Astrocyte of the cerebellum (primary cell): ENCODE data around the gene BAD.

Experiments used
- DNase-seq: peaks from one replicate; pipeline ENCODE4 v3.0.0-alpha.2; 2011; ENCODE audit warnings: low read depth
- H3K4me3 ChIP-seq: 2 replicates; pipeline ENCODE4 v1.5.1; 2011; ENCODE audit warnings: mild to moderate bottlenecking, low read depth, low read length, moderate library complexity
- CTCF ChIP-seq: IDR thresholded peaks from 2 replicates; pipeline ENCODE4 v1.5.1; 2012; ENCODE audit warnings: low read length, low read depth, moderate library complexity, mild to moderate bottlenecking; ENCODE audit errors: missing control alignments
- in situ Hi-C: cut with HindIII; loops from 2 replicates; pipeline ENCODE4 v1.10.0; 2017; ENCODE audit warnings: low sequenced_read_pairs

BAD gene

GRCh38 chr11:64251753-64252002, 32.8 kb downstream of the BAD start:
- DNase-seq = no peak
- no peak for TF ChIP-seq CTCF
- H3K4me3 ChIP-seq = peak overlapping the region; percentile 50
- in situ Hi-C loops = no loop called here

GRCh38 chr11:64251016-64251752, 33.3 kb downstream of the BAD start, which contains the start of gene PLCB3:
Gene PLCB3, plus strand, starts transcription at chr11:64251530. Its CDS starts 120 bp downstream, at chr11:64251650.
- peak; percentile 53 for TF ChIP-seq CTCF
- DNase-seq = no peak
- peak within 1 kb of the TSS; percentile 50 for H3K4me3 ChIP-seq
- in situ Hi-C loops = no loop called here

GRCh38 chr11:64250415-64251015, 34.0 kb downstream of the BAD start:
- H3K4me3 ChIP-seq = peak overlapping the region; percentile 50
- in situ Hi-C loops = no loop called here
- no peak for TF ChIP-seq CTCF
- DNase-seq = no peak

GRCh38 chr11:64249563-64250414, 34.7 kb downstream of the BAD start:
- H3K4me3 ChIP-seq = no peak overlapping the region
- in situ Hi-C loops = no loop called here
- TF ChIP-seq CTCF = no peak
- DNase-seq = no peak

GRCh38 chr11:64249038-64249437, 35.4 kb downstream of the BAD start:
- in situ Hi-C loops = no loop called here
- DNase-seq = no peak
- no peak for TF ChIP-seq CTCF
- no peak overlapping the region for H3K4me3 ChIP-seq

- in situ Hi-C loops = no loop called here
- TF ChIP-seq CTCF = no peak
- no peak for DNase-seq
- H3K4me3 ChIP-seq = no peak overlapping the region
Observed at GRCh38 chr11:64248578-64248977, 35.9 kb downstream of the BAD start.
